DND-41 (cell line): ENCODE measurements around the gene PDGFRB.

Source experiments
- EZH2 ChIP-seq: IDR thresholded peaks from 3 replicates; pipeline ENCODE4 v1.6.1; 2012; ENCODE audit warnings: borderline replicate concordance, low read depth, mild to moderate bottlenecking, moderate library complexity, low read length, inconsistent platforms; ENCODE audit not compliant: severe bottlenecking
- TF ChIP-seq, protein P1 (sequence below): IDR thresholded peaks from 2 replicates; pipeline ENCODE4 v1.5.1; 2012; ENCODE audit warnings: borderline replicate concordance, low read length, moderate library complexity, mild to moderate bottlenecking; ENCODE audit not compliant: poor library complexity, severe bottlenecking; ENCODE audit errors: extremely low read depth

DNA sequence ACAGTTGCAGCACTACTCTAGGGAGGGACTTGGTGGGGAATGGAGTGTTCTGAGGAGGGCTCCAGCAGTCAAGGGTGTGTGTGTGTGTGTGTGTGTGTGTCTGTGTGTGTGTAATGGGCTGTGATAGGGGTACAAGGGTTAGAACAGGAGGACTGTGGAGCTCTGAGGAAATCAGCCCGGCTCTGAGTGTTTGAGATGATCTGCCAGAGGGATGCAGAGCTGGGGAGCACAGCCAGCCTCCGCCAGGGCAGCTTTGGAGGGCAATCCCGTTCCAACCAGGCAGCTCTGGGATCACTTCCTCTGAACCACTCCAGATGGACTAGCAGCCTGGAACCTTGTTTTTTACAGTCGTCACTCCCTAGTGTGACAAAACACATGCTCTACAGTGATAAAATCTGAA, 31.3 kb upstream of the PDGFRB start:
- TF ChIP-seq, protein P1, sequence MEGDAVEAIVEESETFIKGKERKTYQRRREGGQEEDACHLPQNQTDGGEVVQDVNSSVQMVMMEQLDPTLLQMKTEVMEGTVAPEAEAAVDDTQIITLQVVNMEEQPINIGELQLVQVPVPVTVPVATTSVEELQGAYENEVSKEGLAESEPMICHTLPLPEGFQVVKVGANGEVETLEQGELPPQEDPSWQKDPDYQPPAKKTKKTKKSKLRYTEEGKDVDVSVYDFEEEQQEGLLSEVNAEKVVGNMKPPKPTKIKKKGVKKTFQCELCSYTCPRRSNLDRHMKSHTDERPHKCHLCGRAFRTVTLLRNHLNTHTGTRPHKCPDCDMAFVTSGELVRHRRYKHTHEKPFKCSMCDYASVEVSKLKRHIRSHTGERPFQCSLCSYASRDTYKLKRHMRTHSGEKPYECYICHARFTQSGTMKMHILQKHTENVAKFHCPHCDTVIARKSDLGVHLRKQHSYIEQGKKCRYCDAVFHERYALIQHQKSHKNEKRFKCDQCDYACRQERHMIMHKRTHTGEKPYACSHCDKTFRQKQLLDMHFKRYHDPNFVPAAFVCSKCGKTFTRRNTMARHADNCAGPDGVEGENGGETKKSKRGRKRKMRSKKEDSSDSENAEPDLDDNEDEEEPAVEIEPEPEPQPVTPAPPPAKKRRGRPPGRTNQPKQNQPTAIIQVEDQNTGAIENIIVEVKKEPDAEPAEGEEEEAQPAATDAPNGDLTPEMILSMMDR = no peak
- TF ChIP-seq EZH2 = no peak
